NB4 (cell line): Measurements from ENCODE around the gene SELENOT.
"Not testable (repeated sequence)": the region's sequence is repeated elsewhere in the genome, so short reads cannot be mapped to it uniquely, and the experiment has no call there.

ENCODE experiments used
- POLR2A ChIP-seq: IDR thresholded peaks from 2 replicates; pipeline ENCODE4 v1.6.1; 2011; ENCODE audit warnings: mild to moderate bottlenecking; ENCODE audit not compliant: insufficient read length; ENCODE audit errors: extremely low read depth
- TF ChIP-seq, protein P1 (sequence below): IDR thresholded peaks from one replicate; pipeline ENCODE4 v1.5.1; 2012; ENCODE audit warnings: low read depth, low read length
- TF ChIP-seq, protein P2 (sequence below): IDR thresholded peaks from 2 replicates; pipeline ENCODE4 v1.6.1; 2011; ENCODE audit warnings: low read depth, low read length

DNA sequence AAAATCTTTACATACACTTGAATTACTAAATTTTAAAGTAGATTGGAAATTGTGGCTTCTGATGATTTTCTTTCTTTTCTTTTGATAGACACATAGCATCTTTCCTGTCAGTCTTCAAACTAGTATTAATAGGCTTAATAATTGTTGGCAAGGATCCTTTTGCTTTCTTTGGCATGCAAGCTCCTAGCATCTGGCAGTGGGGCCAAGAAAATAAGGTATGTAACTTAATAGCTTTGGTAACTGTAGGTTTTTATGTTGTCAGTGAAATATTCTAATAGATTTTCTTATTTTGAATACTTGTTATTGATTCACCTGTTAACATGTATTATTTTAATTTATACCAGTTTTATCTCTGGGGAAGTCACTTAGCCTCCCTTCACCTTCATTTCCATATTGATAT is 19.8 kb downstream of the SELENOT start:
- TF ChIP-seq, protein P1, sequence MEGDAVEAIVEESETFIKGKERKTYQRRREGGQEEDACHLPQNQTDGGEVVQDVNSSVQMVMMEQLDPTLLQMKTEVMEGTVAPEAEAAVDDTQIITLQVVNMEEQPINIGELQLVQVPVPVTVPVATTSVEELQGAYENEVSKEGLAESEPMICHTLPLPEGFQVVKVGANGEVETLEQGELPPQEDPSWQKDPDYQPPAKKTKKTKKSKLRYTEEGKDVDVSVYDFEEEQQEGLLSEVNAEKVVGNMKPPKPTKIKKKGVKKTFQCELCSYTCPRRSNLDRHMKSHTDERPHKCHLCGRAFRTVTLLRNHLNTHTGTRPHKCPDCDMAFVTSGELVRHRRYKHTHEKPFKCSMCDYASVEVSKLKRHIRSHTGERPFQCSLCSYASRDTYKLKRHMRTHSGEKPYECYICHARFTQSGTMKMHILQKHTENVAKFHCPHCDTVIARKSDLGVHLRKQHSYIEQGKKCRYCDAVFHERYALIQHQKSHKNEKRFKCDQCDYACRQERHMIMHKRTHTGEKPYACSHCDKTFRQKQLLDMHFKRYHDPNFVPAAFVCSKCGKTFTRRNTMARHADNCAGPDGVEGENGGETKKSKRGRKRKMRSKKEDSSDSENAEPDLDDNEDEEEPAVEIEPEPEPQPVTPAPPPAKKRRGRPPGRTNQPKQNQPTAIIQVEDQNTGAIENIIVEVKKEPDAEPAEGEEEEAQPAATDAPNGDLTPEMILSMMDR, result not testable (repeated sequence)
- not testable (repeated sequence) for TF ChIP-seq POLR2A
- TF ChIP-seq, protein P2, sequence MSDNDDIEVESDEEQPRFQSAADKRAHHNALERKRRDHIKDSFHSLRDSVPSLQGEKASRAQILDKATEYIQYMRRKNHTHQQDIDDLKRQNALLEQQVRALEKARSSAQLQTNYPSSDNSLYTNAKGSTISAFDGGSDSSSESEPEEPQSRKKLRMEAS, result not testable (repeated sequence)
